ENCODE results near the gene MED23.

Gene MED23

GRCh38 chr6:131655387-131655786, 27.3 kb upstream of the MED23 start:
- H3K4me3 ChIP-seq (ENCODE audit: low read depth in 1 of 5, low read length in 5 of 5): no peak overlapping the region
- H3K9me3 ChIP-seq (ENCODE audit: control insufficient read depth in 5 of 5, low read length in 5 of 5): no peaks in the 10 kb centered on the region
- H3K27me3 ChIP-seq (ENCODE audit: control insufficient read depth in 5 of 5, insufficient read depth in 4 of 5, low read length in 5 of 5): no peaks in the 10 kb centered on the region
- H3K4me1 ChIP-seq (ENCODE audit: control insufficient read depth in 5 of 5, insufficient read depth in 5 of 5, low read length in 5 of 5): no peaks in the 10 kb centered on the region
- peaks cover 0 to 2% (median 0%) of the 10 kb centered on the region in 5 donors for H3K36me3 ChIP-seq (ENCODE audit: control insufficient read depth in 5 of 5, insufficient read depth in 5 of 5, low read length in 5 of 5)
- no peak overlapping the region for H3K27ac ChIP-seq (ENCODE audit: low read depth, low read length)
- H3K9ac ChIP-seq (ENCODE audit: low read length in 5 of 5): no peak overlapping the region

GRCh38 chr6:131654326-131654725, 26.3 kb upstream of the MED23 start:
- H3K4me1 ChIP-seq (ENCODE audit: control insufficient read depth in 5 of 5, insufficient read depth in 5 of 5, low read length in 5 of 5): no peaks in the 10 kb centered on the region
- peaks cover 0 to 2% (median 0%) of the 10 kb centered on the region in 5 donors for H3K36me3 ChIP-seq (ENCODE audit: control insufficient read depth in 5 of 5, insufficient read depth in 5 of 5, low read length in 5 of 5)
- no peak overlapping the region for H3K4me3 ChIP-seq (ENCODE audit: low read depth in 1 of 5, low read length in 5 of 5)
- no peaks in the 10 kb centered on the region for H3K9me3 ChIP-seq (ENCODE audit: control insufficient read depth in 5 of 5, low read length in 5 of 5)
- H3K27me3 ChIP-seq (ENCODE audit: control insufficient read depth in 5 of 5, insufficient read depth in 4 of 5, low read length in 5 of 5): no peaks in the 10 kb centered on the region
- H3K9ac ChIP-seq (ENCODE audit: low read length in 5 of 5): no peak overlapping the region
- H3K27ac ChIP-seq (ENCODE audit: low read depth, low read length): no peak overlapping the region

GRCh38 chr6:131652472-131652871, 24.4 kb upstream of the MED23 start:
- no peak overlapping the region for H3K4me3 ChIP-seq (ENCODE audit: low read depth in 1 of 5, low read length in 5 of 5)

GRCh38 chr6:131651782-131652181, 23.7 kb upstream of the MED23 start:
- H3K9me3 ChIP-seq (ENCODE audit: control insufficient read depth in 5 of 5, low read length in 5 of 5): no peaks in the 10 kb centered on the region
- H3K4me1 ChIP-seq (ENCODE audit: control insufficient read depth in 5 of 5, insufficient read depth in 5 of 5, low read length in 5 of 5): no peaks in the 10 kb centered on the region
- H3K36me3 ChIP-seq (ENCODE audit: control insufficient read depth in 5 of 5, insufficient read depth in 5 of 5, low read length in 5 of 5): peaks cover 0 to 2% (median 0%) of the 10 kb centered on the region in 5 donors
- no peak overlapping the region for H3K27ac ChIP-seq (ENCODE audit: low read depth, low read length)
- H3K9ac ChIP-seq (ENCODE audit: low read length in 5 of 5): no peak overlapping the region
- H3K4me3 ChIP-seq (ENCODE audit: low read depth in 1 of 5, low read length in 5 of 5): no peak overlapping the region
- no peaks in the 10 kb centered on the region for H3K27me3 ChIP-seq (ENCODE audit: control insufficient read depth in 5 of 5, insufficient read depth in 4 of 5, low read length in 5 of 5)

More at GRCh38 chr6:131652472-131652871, 24.4 kb upstream of the MED23 start:
- Histone ChIP-seq H3K9me3 (ENCODE audit: control insufficient read depth in 5 of 5, low read length in 5 of 5) (no peaks in the 10 kb centered on the region), H3K27me3 (ENCODE audit: control insufficient read depth in 5 of 5, insufficient read depth in 4 of 5, low read length in 5 of 5) (no peaks in the 10 kb centered on the region), H3K36me3 (ENCODE audit: control insufficient read depth in 5 of 5, insufficient read depth in 5 of 5, low read length in 5 of 5) (peaks cover 0 to 2% (median 0%) of the 10 kb centered on the region in 5 donors), H3K27ac (ENCODE audit: low read depth, low read length) (no peak overlapping the region), H3K4me1 (ENCODE audit: control insufficient read depth in 5 of 5, insufficient read depth in 5 of 5, low read length in 5 of 5) (no peaks in the 10 kb centered on the region), H3K9ac (ENCODE audit: low read length in 5 of 5) (no peak overlapping the region)

GRCh38 chr6:131646249-131646670, 18.2 kb upstream of the MED23 start:
- Histone ChIP-seq H3K4me3 (ENCODE audit: low read depth in 1 of 5, low read length in 5 of 5) (no peak overlapping the region), H3K27ac (ENCODE audit: low read depth, low read length) (no peak overlapping the region), H3K27me3 (ENCODE audit: control insufficient read depth in 5 of 5, insufficient read depth in 4 of 5, low read length in 5 of 5) (no peaks in the 10 kb centered on the region), H3K36me3 (ENCODE audit: control insufficient read depth in 5 of 5, insufficient read depth in 5 of 5, low read length in 5 of 5) (no peaks in the 10 kb centered on the region), H3K9ac (ENCODE audit: low read length in 5 of 5) (no peak overlapping the region), H3K4me1 (ENCODE audit: control insufficient read depth in 5 of 5, insufficient read depth in 5 of 5, low read length in 5 of 5) (no peaks in the 10 kb centered on the region), H3K9me3 (ENCODE audit: control insufficient read depth in 5 of 5, low read length in 5 of 5) (no peaks in the 10 kb centered on the region)

GRCh38 chr6:131645846-131646245, 17.8 kb upstream of the MED23 start:
- Histone ChIP-seq H3K9me3 (ENCODE audit: control insufficient read depth in 5 of 5, low read length in 5 of 5) (no peaks in the 10 kb centered on the region), H3K27me3 (ENCODE audit: control insufficient read depth in 5 of 5, insufficient read depth in 4 of 5, low read length in 5 of 5) (no peaks in the 10 kb centered on the region), H3K9ac (ENCODE audit: low read length in 5 of 5) (no peak overlapping the region), H3K4me3 (ENCODE audit: low read depth in 1 of 5, low read length in 5 of 5) (no peak overlapping the region), H3K4me1 (ENCODE audit: control insufficient read depth in 5 of 5, insufficient read depth in 5 of 5, low read length in 5 of 5) (no peaks in the 10 kb centered on the region), H3K27ac (ENCODE audit: low read depth, low read length) (no peak overlapping the region), H3K36me3 (ENCODE audit: control insufficient read depth in 5 of 5, insufficient read depth in 5 of 5, low read length in 5 of 5) (no peaks in the 10 kb centered on the region)

- no peak overlapping the region for H3K27ac ChIP-seq (ENCODE audit: low read depth, low read length)
- no peaks in the 10 kb centered on the region for H3K27me3 ChIP-seq (ENCODE audit: control insufficient read depth in 5 of 5, insufficient read depth in 4 of 5, low read length in 5 of 5)
- no peaks in the 10 kb centered on the region for H3K9me3 ChIP-seq (ENCODE audit: control insufficient read depth in 5 of 5, low read length in 5 of 5)
- H3K4me3 ChIP-seq (ENCODE audit: low read depth in 1 of 5, low read length in 5 of 5): no peak overlapping the region
- H3K9ac ChIP-seq (ENCODE audit: low read length in 5 of 5): no peak overlapping the region
- H3K4me1 ChIP-seq (ENCODE audit: control insufficient read depth in 5 of 5, insufficient read depth in 5 of 5, low read length in 5 of 5): no peaks in the 10 kb centered on the region
- no peaks in the 10 kb centered on the region for H3K36me3 ChIP-seq (ENCODE audit: control insufficient read depth in 5 of 5, insufficient read depth in 5 of 5, low read length in 5 of 5)
These were observed 16.9 kb upstream of the MED23 start for GRCh38 chr6:131644921-131645320.

- Histone ChIP-seq H3K4me3 (ENCODE audit: low read depth in 1 of 5, low read length in 5 of 5) (no peak overlapping the region), H3K4me1 (ENCODE audit: control insufficient read depth in 5 of 5, insufficient read depth in 5 of 5, low read length in 5 of 5) (no peaks in the 10 kb centered on the region), H3K27me3 (ENCODE audit: control insufficient read depth in 5 of 5, insufficient read depth in 4 of 5, low read length in 5 of 5) (no peaks in the 10 kb centered on the region), H3K9me3 (ENCODE audit: control insufficient read depth in 5 of 5, low read length in 5 of 5) (no peaks in the 10 kb centered on the region), H3K9ac (ENCODE audit: low read length in 5 of 5) (no peak overlapping the region), H3K36me3 (ENCODE audit: control insufficient read depth in 5 of 5, insufficient read depth in 5 of 5, low read length in 5 of 5) (no peaks in the 10 kb centered on the region), H3K27ac (ENCODE audit: low read depth, low read length) (no peak overlapping the region)
These were observed 15.9 kb upstream of the MED23 start for GRCh38 chr6:131643855-131644460.

- no peaks in the 10 kb centered on the region for H3K36me3 ChIP-seq (ENCODE audit: control insufficient read depth in 5 of 5, insufficient read depth in 5 of 5, low read length in 5 of 5)
- H3K27me3 ChIP-seq (ENCODE audit: control insufficient read depth in 5 of 5, insufficient read depth in 4 of 5, low read length in 5 of 5): no peaks in the 10 kb centered on the region
- no peaks in the 10 kb centered on the region for H3K9me3 ChIP-seq (ENCODE audit: control insufficient read depth in 5 of 5, low read length in 5 of 5)
- H3K9ac ChIP-seq (ENCODE audit: low read length in 5 of 5): no peak overlapping the region
- no peaks in the 10 kb centered on the region for H3K4me1 ChIP-seq (ENCODE audit: control insufficient read depth in 5 of 5, insufficient read depth in 5 of 5, low read length in 5 of 5)
- no peak overlapping the region for H3K27ac ChIP-seq (ENCODE audit: low read depth, low read length)
- no peak overlapping the region for H3K4me3 ChIP-seq (ENCODE audit: low read depth in 1 of 5, low read length in 5 of 5)
These were observed 15.1 kb upstream of the MED23 start for GRCh38 chr6:131642987-131643611.

- Histone ChIP-seq H3K36me3 (ENCODE audit: control insufficient read depth in 5 of 5, insufficient read depth in 5 of 5, low read length in 5 of 5) (no peaks in the 10 kb centered on the region), H3K27ac (ENCODE audit: low read depth, low read length) (no peak overlapping the region), H3K9me3 (ENCODE audit: control insufficient read depth in 5 of 5, low read length in 5 of 5) (no peaks in the 10 kb centered on the region), H3K4me3 (ENCODE audit: low read depth in 1 of 5, low read length in 5 of 5) (no peak overlapping the region), H3K4me1 (ENCODE audit: control insufficient read depth in 5 of 5, insufficient read depth in 5 of 5, low read length in 5 of 5) (no peaks in the 10 kb centered on the region), H3K9ac (ENCODE audit: low read length in 5 of 5) (no peak overlapping the region), H3K27me3 (ENCODE audit: control insufficient read depth in 5 of 5, insufficient read depth in 4 of 5, low read length in 5 of 5) (no peaks in the 10 kb centered on the region)
These were observed 14.5 kb upstream of the MED23 start for GRCh38 chr6:131642565-131642964.

Measured in subcutaneous abdominal adipose tissue (tissue), 5 donors.